Effector memory CD8-positive, alpha-beta T cell (primary cell): ENCODE results near the gene PVALEF.

Experiments
- ATAC-seq: fragments of 150-1000 bp; cut with Tn5 transposase; replicated peaks from 2 replicates; pipeline ENCODE4 v1.10.0; 2021; ENCODE audit warnings: mild to moderate bottlenecking, moderate library complexity
- DNase-seq, 3 experiments: peaks; one replicate each; pipeline ENCODE4 v3.0.0; 2021
- H3K27ac Mint-ChIP-seq, 2 donors: one replicate each; pipeline ENCODE4 v1.8.0; 2022; ENCODE audit warnings: mild to moderate bottlenecking in 2 of 2, mixed read lengths in 2 of 2, moderate library complexity in 2 of 2
- H3K27me3 Mint-ChIP-seq, 2 donors: one replicate each; pipeline ENCODE4 v1.8.0; 2022; ENCODE audit warnings: mixed read lengths in 2 of 2
- H3K36me3 Mint-ChIP-seq: one replicate; pipeline ENCODE4 v1.8.0; 2022; ENCODE audit warnings: mild to moderate bottlenecking, moderate library complexity, mixed read lengths; ENCODE audit not compliant: insufficient read depth
- H3K4me1 Mint-ChIP-seq, 2 donors: one replicate each; pipeline ENCODE4 v1.8.0; 2022; ENCODE audit warnings: low read depth in 2 of 2, mixed read lengths in 2 of 2
- H3K4me3 Mint-ChIP-seq, 2 donors: one replicate each; pipeline ENCODE4 v1.8.0; 2022; ENCODE audit warnings: mild to moderate bottlenecking in 2 of 2, mixed read lengths in 2 of 2, moderate library complexity in 2 of 2
- H3K9me3 Mint-ChIP-seq, 2 donors: one replicate each; pipeline ENCODE4 v1.8.0; 2022; ENCODE audit warnings: mixed read lengths in 2 of 2

The PVALEF gene

GRCh38 chr17:81228834-81229665 lies 63.7 kb downstream of the PVALEF start:
- Mint-ChIP-seq H3K9me3 (no peaks in the 10 kb centered on the region), H3K4me3 (no peak overlapping the region), H3K27me3 (no peaks in the 10 kb centered on the region), H3K4me1 (peaks cover 7 to 18% of the 10 kb centered on the region in 2 donors), H3K27ac (no peak overlapping the region), H3K36me3 (peaks cover 12% of the 10 kb centered on the region)
- no peak for DNase-seq
- ATAC-seq, result no peak

- DNase-seq, result no peak
Measured at GRCh38 chr17:81229666-81229920, 64.3 kb downstream of the PVALEF start.

DNA sequence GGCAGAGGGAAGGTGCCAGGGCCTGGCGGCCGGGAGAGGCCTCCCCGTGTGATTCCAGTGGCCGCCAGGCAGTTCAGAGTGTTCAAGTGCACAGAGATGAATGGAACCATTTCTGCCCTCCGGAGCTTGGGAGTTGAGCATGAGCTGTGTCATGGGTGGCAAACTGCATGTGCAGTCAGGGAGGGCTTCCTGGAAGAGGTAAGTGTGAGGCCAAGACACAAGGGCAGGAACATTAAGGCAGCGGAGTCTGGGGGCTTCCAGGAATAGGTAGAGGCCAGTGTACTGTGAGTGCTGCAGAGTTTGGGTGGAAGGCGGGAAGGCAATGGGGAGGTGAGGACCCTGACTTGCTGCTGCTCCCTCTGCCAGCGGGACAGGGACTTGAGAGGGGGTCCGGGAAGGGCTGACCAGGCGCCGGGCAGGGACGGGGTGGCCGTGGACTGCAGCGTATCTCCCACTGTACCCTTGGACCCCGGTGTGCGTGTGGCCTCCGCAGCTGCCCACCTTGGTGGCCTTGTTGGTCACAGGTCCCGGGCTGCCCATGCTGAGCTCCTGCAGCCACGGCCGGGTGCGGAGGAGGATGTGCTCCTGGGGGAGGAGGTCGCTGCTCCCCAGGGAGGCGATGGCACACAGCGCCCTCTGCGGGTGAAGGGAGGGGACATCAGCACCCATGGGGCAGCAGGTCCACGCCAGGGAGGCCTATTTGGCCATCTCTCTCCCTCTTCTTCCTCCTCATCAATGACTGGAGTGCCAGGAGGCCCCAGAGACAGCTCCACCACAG lies 64.9 kb downstream of the PVALEF start:
- ATAC-seq, result no peak
- Mint-ChIP-seq H3K9me3 (no peaks in the 10 kb centered on the region), H3K27me3 (no peaks in the 10 kb centered on the region), H3K4me3 (no peak overlapping the region), H3K27ac (no peak overlapping the region), H3K4me1 (peaks cover 14 to 24% of the 10 kb centered on the region in 2 donors), H3K36me3 (peaks cover 23% of the 10 kb centered on the region)
- no peak for DNase-seq

More at GRCh38 chr17:81229666-81229920, 64.3 kb downstream of the PVALEF start:
- peaks cover 8 to 18% of the 10 kb centered on the region in 2 donors for H3K4me1 Mint-ChIP-seq
- H3K27me3 Mint-ChIP-seq, result no peaks in the 10 kb centered on the region
- H3K4me3 Mint-ChIP-seq, result no peak overlapping the region
- no peak overlapping the region for H3K27ac Mint-ChIP-seq
- no peaks in the 10 kb centered on the region for H3K9me3 Mint-ChIP-seq
- no peak for ATAC-seq
- peaks cover 18% of the 10 kb centered on the region for H3K36me3 Mint-ChIP-seq

DNA sequence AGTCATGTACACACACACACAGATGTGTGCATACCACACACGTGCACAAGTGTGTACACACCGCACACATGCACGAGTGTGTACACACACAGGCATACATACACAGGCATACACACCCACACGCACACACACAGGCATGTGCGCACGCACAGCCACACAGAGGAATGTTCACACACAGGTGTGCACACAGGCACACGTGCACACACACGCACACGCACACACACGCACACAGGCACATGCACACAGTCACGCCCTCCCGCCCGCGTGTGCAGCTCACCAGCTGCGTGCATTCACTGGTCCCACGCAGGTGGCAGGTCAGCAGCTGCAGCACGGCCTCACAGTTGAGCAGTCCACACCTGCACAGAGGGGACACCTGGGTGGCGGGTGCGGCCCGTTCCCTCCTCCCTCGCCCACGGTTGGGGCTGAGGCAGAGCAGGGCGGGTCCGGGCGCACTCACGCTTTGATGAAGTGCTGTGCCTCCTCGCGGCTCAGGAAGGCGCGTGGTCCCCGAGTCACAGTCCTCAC lies 65.9 kb downstream of the PVALEF start:
- Mint-ChIP-seq H3K4me1 (peaks cover 23 to 24% of the 10 kb centered on the region in 2 donors), H3K36me3 (peaks cover 24% of the 10 kb centered on the region), H3K27me3 (no peaks in the 10 kb centered on the region), H3K27ac (no peak overlapping the region), H3K9me3 (no peaks in the 10 kb centered on the region), H3K4me3 (no peak overlapping the region)
- DNase-seq (no peak), ATAC-seq (no peak)

DNA sequence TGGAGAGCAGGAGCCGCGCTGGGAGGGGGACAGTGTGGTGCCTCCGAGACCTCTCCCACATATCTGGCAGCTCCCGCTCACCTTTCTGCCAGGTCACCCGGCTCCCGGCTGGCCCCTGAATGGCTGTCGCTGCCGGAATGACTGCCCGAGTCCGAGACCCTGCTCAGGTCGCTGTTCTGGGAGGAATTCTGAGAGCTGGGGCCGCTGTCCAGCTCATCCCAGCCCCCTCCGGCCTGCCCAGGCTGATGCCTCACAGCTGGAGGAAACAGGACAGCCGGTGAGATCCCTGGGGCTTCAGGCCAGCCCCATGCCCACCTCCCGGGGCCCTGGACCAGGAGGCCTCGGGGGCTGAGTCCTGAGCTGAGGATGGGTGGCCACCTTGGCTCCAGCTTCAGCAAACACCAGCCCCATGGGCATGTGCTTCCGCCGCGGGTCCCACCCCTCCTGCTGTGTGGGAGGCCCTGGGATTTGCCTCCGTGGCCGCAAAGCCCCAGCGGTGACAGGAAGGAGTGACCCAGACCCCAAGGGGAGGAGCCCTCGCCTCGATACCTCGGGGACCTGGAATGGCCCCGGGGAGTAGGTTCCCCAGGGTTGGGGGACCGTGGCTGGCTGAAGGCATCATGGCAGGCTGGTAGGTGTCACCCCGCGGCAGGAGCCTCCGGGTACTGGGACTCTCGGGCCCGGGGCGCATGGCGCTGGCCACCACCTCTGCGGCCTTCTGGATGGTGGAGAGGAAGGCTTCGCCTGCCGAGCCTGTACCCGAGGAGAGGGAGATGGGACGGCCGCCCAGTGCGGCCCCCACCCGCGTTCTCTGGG lies 66.7 kb downstream of the PVALEF start:
- ATAC-seq (no peak), DNase-seq (no peak)
- Mint-ChIP-seq H3K36me3 (peaks cover 24% of the 10 kb centered on the region), H3K4me3 (no peak overlapping the region), H3K27ac (no peak overlapping the region), H3K27me3 (no peaks in the 10 kb centered on the region), H3K4me1 (peaks cover 23 to 25% of the 10 kb centered on the region in 2 donors), H3K9me3 (no peaks in the 10 kb centered on the region)
